Osteoblast (primary cell): ENCODE data around the gene SORCS2. TPM values are rescaled to one million over a fixed set of nuclear protein-coding genes. Genes with fewer than 3 reads are reported as not detected.
"Not testable (repeated sequence)": the region's sequence is repeated elsewhere in the genome, so short reads cannot be mapped to it uniquely, and the experiment has no call there.

Source experiments
- DNase-seq: peaks from one replicate; pipeline ENCODE4 v3.0.0; 2011; ENCODE audit warnings: low spot score, mixed read lengths; ENCODE audit not compliant: insufficient read length; ENCODE audit errors: missing footprints
- H2AFZ ChIP-seq: 2 replicates; pipeline ENCODE4 v1.6.0; 2011; ENCODE audit warnings: mild to moderate bottlenecking, low read length
- H3K27ac ChIP-seq: 2 replicates; pipeline ENCODE4 v1.5.1; 2011; ENCODE audit warnings: mild to moderate bottlenecking, low read depth, low read length, moderate library complexity
- H3K27me3 ChIP-seq: 2 replicates; pipeline ENCODE4 v1.6.0; 2012; ENCODE audit warnings: mild to moderate bottlenecking, control low read depth, inconsistent platforms, low read length, moderate library complexity; ENCODE audit not compliant: insufficient read depth
- H3K36me3 ChIP-seq: 2 replicates; pipeline ENCODE4 v1.5.1; 2011; ENCODE audit warnings: mild to moderate bottlenecking, low read length, control low read depth, moderate library complexity; ENCODE audit not compliant: insufficient read depth
- H3K4me1 ChIP-seq: 2 replicates; pipeline ENCODE4 v1.5.1; 2011; ENCODE audit warnings: mild to moderate bottlenecking, low read length, control low read depth, moderate library complexity; ENCODE audit not compliant: insufficient read depth
- H3K4me2 ChIP-seq: 2 replicates; pipeline ENCODE4 v1.6.0; 2011; ENCODE audit warnings: mild to moderate bottlenecking, low read length; ENCODE audit not compliant: insufficient read depth
- H3K4me3 ChIP-seq: fragments of 200-600 bp; sonication (generic); 3 replicates; pipeline ENCODE4 v1.5.1; 2012; ENCODE audit warnings: mild to moderate bottlenecking, low read length, inconsistent platforms; ENCODE audit not compliant: insufficient read depth
- H3K79me2 ChIP-seq: 2 replicates; pipeline ENCODE4 v1.6.0; 2012; ENCODE audit warnings: mild to moderate bottlenecking, low read length, control low read depth, inconsistent platforms; ENCODE audit not compliant: insufficient read depth
- H3K9me3 ChIP-seq: 2 replicates; pipeline ENCODE4 v1.5.1; 2011; ENCODE audit warnings: low read depth, low read length, control low read depth
- H4K20me1 ChIP-seq: 2 replicates; pipeline ENCODE4 v1.6.0; 2012; ENCODE audit warnings: mild to moderate bottlenecking, low read length, control low read depth; ENCODE audit not compliant: insufficient read depth
- CTCF ChIP-seq: IDR thresholded peaks from 2 replicates; pipeline ENCODE4 v1.5.1; 2011; ENCODE audit warnings: mild to moderate bottlenecking, low read depth, low read length, moderate library complexity; ENCODE audit errors: extremely low read depth
- total RNA-seq: library from RNA; depleted of rRNA; stranded (reverse); fragments of >200 nt; gene quantifications from 2 replicates; pipeline ENCODE4 v1.2.3, GENCODE V29; 2012

Gene SORCS2
- total RNA-seq, 1 donor: 9.0 TPM

GRCh38 chr4:7575426-7575825 lies 383.1 kb downstream of the SORCS2 start:
- H3K9me3 ChIP-seq: peaks cover 36% of the 10 kb centered on the region
- H3K27ac ChIP-seq: no peak overlapping the region
- no peaks in the 10 kb centered on the region for H3K27me3 ChIP-seq
- H3K4me2 ChIP-seq: no peak overlapping the region
- H3K79me2 ChIP-seq: no peaks in the 10 kb centered on the region
- no peak overlapping the region for H3K4me3 ChIP-seq
- no peak for TF ChIP-seq CTCF
- DNase-seq: no peak
- H3K36me3 ChIP-seq: no peaks in the 10 kb centered on the region
- no peaks in the 10 kb centered on the region for H4K20me1 ChIP-seq
- H3K4me1 ChIP-seq: no peaks in the 10 kb centered on the region
- no peak overlapping the region for H2AFZ ChIP-seq

GRCh38 chr4:7577361-7578039 lies 385.2 kb downstream of the SORCS2 start:
- H3K36me3 ChIP-seq, H3K27ac ChIP-seq, H3K4me1 ChIP-seq, H4K20me1 ChIP-seq, H3K4me3 ChIP-seq, H2AFZ ChIP-seq, H3K4me2 ChIP-seq, H3K79me2 ChIP-seq, H3K27me3 ChIP-seq, DNase-seq: not testable (repeated sequence)
- H3K9me3 ChIP-seq: peaks cover 38% of the 10 kb centered on the region

GRCh38 chr4:7581477-7581876 lies 389.1 kb downstream of the SORCS2 start:
- no peaks in the 10 kb centered on the region for H4K20me1 ChIP-seq
- no peak for DNase-seq
- H3K9me3 ChIP-seq: peaks cover 32% of the 10 kb centered on the region
- no peak overlapping the region for H3K27ac ChIP-seq
- H3K79me2 ChIP-seq: no peaks in the 10 kb centered on the region
- H3K27me3 ChIP-seq: peaks cover 7% of the 10 kb centered on the region
- H3K4me3 ChIP-seq: no peak overlapping the region
- H3K36me3 ChIP-seq: no peaks in the 10 kb centered on the region
- H3K4me2 ChIP-seq: no peak overlapping the region
- no peak overlapping the region for H2AFZ ChIP-seq
- H3K4me1 ChIP-seq: no peaks in the 10 kb centered on the region
- TF ChIP-seq CTCF: no peak

- Histone ChIP-seq H3K27ac (no peak overlapping the region), H2AFZ (no peak overlapping the region), H3K9me3 (peaks cover 24% of the 10 kb centered on the region), H3K36me3 (no peaks in the 10 kb centered on the region), H3K27me3 (peaks cover 7% of the 10 kb centered on the region), H3K4me3 (no peak overlapping the region), H3K4me2 (no peak overlapping the region), H3K79me2 (no peaks in the 10 kb centered on the region), H4K20me1 (no peaks in the 10 kb centered on the region), H3K4me1 (no peaks in the 10 kb centered on the region)
- no peak for DNase-seq
- TF ChIP-seq CTCF: no peak
Observed at GRCh38 chr4:7582313-7583097, 390.2 kb downstream of the SORCS2 start.
